ENCODE data around the gene GPATCH4.

DNA sequence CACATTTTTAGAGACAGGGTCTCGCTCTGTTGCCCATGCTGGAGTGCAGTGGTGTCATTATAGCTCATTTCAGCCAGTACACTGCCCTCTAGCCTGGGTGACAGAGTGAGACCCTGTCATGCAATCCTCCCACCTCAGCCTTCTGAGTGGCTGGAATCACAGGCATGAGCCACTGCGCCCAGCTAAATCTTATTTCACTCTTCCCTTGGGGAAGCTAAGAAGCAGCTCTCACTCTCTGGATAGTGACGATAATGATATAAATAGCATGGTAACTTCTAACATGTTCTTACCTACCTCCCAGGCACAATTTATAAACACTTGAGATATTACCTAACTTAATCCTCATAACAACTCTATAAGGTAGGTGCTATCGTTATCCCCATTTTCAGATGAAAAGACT is 53.8 kb downstream of the GPATCH4 start:
- TF ChIP-seq, protein P1, sequence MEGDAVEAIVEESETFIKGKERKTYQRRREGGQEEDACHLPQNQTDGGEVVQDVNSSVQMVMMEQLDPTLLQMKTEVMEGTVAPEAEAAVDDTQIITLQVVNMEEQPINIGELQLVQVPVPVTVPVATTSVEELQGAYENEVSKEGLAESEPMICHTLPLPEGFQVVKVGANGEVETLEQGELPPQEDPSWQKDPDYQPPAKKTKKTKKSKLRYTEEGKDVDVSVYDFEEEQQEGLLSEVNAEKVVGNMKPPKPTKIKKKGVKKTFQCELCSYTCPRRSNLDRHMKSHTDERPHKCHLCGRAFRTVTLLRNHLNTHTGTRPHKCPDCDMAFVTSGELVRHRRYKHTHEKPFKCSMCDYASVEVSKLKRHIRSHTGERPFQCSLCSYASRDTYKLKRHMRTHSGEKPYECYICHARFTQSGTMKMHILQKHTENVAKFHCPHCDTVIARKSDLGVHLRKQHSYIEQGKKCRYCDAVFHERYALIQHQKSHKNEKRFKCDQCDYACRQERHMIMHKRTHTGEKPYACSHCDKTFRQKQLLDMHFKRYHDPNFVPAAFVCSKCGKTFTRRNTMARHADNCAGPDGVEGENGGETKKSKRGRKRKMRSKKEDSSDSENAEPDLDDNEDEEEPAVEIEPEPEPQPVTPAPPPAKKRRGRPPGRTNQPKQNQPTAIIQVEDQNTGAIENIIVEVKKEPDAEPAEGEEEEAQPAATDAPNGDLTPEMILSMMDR (conservative IDR thresholded peaks at IDR 0.05; ENCODE audit: low read depth, low read length), result no peak
- no peak for TF ChIP-seq EZH2 (IDR thresholded peaks at IDR 0.05; ENCODE audit: borderline replicate concordance, low read depth, low read length, poor library complexity, severe bottlenecking)

Measured in A673 (cell line).